GM18498 (cell line): ENCODE results near the gene WDR93.

ENCODE experiments used
- ATAC-seq: cut with Tn5 transposase; IDR thresholded peaks from one replicate; pipeline ENCODE4 v1.9.1; 2021; ENCODE audit warnings: mild to moderate bottlenecking, moderate library complexity; ENCODE audit not compliant: unreplicated experiment

The WDR93 gene

GRCh38 chr15:89662893-89663626, 27.6 kb upstream of the WDR93 start:
- no peak for ATAC-seq

- ATAC-seq, result no peak
Measured at GRCh38 chr15:89664441-89665350, 25.9 kb upstream of the WDR93 start.

GRCh38 chr15:89665449-89666181, 25.0 kb upstream of the WDR93 start:
- no peak for ATAC-seq

GRCh38 chr15:89666184-89666857, 24.3 kb upstream of the WDR93 start:
- no peak for ATAC-seq

- no peak for ATAC-seq
Measured at GRCh38 chr15:89666858-89667705, 23.5 kb upstream of the WDR93 start.

GRCh38 chr15:89667706-89667960, 23.0 kb upstream of the WDR93 start:
- ATAC-seq, result no peak

GRCh38 chr15:89668171-89668570, 22.4 kb upstream of the WDR93 start:
- no peak for ATAC-seq

- no peak for ATAC-seq
Measured at GRCh38 chr15:89669309-89669865, 21.2 kb upstream of the WDR93 start.

- ATAC-seq, result no peak
Measured at GRCh38 chr15:89669941-89670340, 20.7 kb upstream of the WDR93 start.

GRCh38 chr15:89670971-89671560, 19.5 kb upstream of the WDR93 start:
- ATAC-seq, result no peak

- ATAC-seq, result no peak
Measured at GRCh38 chr15:89671687-89672086, 18.9 kb upstream of the WDR93 start.

GRCh38 chr15:89672221-89673164, 18.1 kb upstream of the WDR93 start:
- no peak for ATAC-seq

- ATAC-seq, result no peak
Measured at GRCh38 chr15:89673165-89673512, 17.5 kb upstream of the WDR93 start.

- no peak for ATAC-seq
Measured at GRCh38 chr15:89674526-89674925, 16.1 kb upstream of the WDR93 start.

GRCh38 chr15:89675606-89676005, 15.0 kb upstream of the WDR93 start:
- ATAC-seq, result no peak

GRCh38 chr15:89677381-89677780, 13.2 kb upstream of the WDR93 start:
- ATAC-seq, result no peak

GRCh38 chr15:89679212-89679611, 11.4 kb upstream of the WDR93 start, which contains the start of gene PLIN1:
TSS of gene PLIN1 (minus strand) at chr15:89679367. CDS start at chr15:89677489, 1,878 bp downstream.
- ATAC-seq, result no peak

GRCh38 chr15:89680282-89680873, 10.2 kb upstream of the WDR93 start:
- ATAC-seq, result no peak
